Suppressor macrophage treated with lipopolysaccharide for 4 hours (primary cell): Measurements from ENCODE around the gene SOX4.

Source experiments
- DNase-seq: peaks from one replicate; pipeline ENCODE4 v3.0.0-alpha.2; 2020

The SOX4 gene

GRCh38 chr6:21615504-21615903 lies 22.0 kb downstream of the SOX4 start:
- DNase-seq, result peak; percentile 75

- no peak for DNase-seq
Measured at GRCh38 chr6:21616005-21616404, 22.5 kb downstream of the SOX4 start.

DNA sequence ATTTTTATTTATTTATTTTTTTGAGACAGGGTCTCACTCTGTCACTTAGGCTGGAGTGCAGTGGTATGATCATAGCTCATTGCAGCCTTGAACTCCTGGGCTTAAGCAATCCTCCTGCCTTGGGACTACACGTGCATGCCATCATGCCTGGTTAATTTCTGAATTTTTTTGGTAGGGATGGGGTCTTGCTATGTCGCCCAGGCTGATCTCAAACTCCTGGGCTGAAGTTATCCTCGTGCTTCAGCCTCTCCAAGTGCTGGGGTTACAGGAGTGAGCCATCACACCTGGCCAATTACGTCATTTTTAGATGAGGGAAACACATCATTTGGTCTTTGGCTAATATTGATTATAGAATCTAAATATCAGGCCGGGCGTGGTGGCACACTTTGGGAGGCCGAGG lies 32.1 kb downstream of the SOX4 start:
- DNase-seq, result no peak

GRCh38 chr6:21626756-21627155 lies 33.2 kb downstream of the SOX4 start:
- DNase-seq, result no peak

DNA sequence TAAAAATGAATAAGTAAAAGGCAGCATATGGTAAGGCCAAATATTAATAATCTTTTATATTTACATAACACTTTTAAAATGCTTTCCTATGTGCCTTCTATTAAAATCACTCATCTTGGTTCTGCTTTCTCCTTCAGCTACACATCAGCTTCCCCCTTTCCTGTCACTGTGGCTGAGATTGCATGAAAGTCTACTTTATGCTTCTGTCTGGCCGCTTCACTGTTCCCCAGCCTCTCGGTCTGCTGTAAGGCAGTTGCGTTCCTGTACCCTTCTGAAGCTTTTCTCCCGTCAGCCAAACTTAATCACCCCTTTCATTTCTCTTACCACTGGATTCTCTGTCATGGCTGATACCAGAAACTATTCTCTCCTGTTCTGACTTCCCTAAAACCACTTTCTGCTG lies 34.6 kb downstream of the SOX4 start:
- DNase-seq, result peak; percentile 32

- no peak for DNase-seq
Measured at GRCh38 chr6:21633511-21634109, 40.1 kb downstream of the SOX4 start.

DNA sequence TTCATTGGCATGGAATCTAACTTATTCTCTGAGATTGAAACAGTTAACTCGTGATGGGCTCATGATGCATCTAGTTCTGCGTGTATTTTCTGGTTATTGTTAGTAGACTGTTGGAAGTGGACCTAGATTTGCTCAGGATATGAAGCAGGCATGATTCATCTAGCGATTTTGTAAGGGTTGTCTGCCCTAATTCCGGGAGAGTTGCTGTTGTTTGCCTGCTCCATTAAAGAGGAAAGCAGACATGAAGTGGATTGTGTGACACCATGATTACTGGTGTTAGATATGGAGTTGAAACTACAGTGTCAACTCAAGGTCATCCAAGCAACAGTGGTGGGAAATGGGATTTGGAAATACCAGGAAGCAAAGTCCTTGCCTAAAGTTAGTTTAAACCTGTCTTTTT lies 41.0 kb downstream of the SOX4 start:
- DNase-seq, result peak; percentile 16

GRCh38 chr6:21636876-21637275 lies 43.3 kb downstream of the SOX4 start:
- DNase-seq, result no peak

DNA sequence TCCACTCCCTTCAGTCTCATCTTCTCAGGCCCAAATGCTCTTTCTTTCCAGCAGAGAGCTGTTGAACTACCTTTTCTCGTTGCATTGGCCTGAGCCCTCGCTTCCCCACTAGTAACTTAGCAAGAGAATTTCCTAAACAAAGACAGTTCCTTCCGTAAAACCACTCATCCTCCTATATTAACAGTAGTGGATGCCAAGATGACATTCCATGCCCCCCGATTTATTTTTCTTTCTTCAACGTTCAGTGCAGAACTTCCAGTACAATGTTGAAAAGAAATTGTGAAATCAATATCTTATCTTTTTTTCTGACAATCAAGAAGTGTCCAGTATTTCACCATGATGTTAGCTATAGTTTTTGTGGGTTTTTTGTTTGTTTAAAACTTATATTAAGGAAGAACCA lies 45.8 kb downstream of the SOX4 start:
- DNase-seq, result no peak
